Stimulated activated CD8-positive, alpha-beta memory T cell treated with anti-CD3 and anti-CD28 coated beads, Interleukin-7, amount 100 ng/mL, for 1 hour (primary cell): Measurements from ENCODE around the gene MYO5C.

ENCODE experiments used
- DNase-seq, 2 donors: peaks; one replicate each; pipeline ENCODE4 v3.0.0-alpha.2; 2020; ENCODE audit warnings: low read depth in 2 of 2

Gene MYO5C

DNA sequence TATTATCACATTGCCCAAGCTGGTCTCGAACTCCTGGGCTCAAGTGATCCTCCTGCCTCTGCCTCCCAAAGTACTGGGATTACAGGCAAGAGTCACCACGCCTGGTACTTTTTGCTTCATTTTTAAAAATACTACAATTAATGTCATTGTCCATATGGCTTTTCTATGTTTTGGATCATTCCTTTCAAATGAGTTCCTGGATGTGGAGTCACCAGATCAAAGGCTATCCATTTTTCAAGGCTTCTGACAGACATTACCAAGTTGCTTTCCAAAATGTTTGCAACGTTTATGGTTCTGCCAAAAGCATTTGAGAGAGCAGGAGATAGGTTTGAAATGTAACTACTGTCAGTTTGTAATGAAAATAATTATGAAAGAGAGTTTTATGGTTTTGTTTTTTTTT lies 148.8 kb downstream of the MYO5C start:
- no peak for DNase-seq

GRCh38 chr15:52146261-52146660 lies 149.3 kb downstream of the MYO5C start:
- DNase-seq: no peak

DNA sequence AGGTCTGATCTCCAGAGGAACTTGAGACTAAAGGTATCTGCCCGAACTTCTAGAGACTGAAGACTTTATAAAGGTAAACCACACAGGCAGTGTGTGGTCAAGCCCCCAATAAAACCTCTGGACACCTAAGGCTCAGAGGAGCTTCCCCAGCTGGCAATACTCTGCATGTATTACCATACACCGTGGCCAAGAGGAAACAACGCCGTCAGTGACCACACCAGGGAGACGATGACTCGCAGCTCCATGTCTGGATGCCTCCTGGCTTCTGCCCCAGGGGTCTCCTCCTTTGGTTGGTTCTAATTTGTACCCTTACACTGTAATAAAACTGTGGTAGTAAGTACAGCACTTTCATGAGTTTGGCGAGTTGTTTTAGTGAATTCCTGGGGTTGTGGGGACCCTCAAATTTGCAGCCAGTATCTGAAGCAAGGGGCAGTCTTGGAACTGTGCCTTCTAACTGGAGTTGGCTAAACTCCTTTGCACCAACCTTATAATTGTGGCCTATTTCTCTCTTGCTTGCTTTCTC lies 150.9 kb downstream of the MYO5C start:
- DNase-seq: no peak

GRCh38 chr15:52143873-52144272 lies 151.7 kb downstream of the MYO5C start:
- no peak for DNase-seq
